H1 (cell line): ENCODE data around the gene KRT7. TPM values are rescaled to one million over a fixed set of nuclear protein-coding genes. Genes with fewer than 3 reads are reported as not detected.

Experiments
- BCL11A ChIP-seq, 2 experiments: IDR thresholded peaks; one replicate each; pipeline ENCODE4 v1.6.1; 2011; ENCODE audit warnings: low read depth in 2 of 2, low read length in 2 of 2, mild to moderate bottlenecking in 2 of 2
- BRCA1 ChIP-seq: IDR thresholded peaks from 2 replicates; pipeline ENCODE4 v1.6.1; 2012; ENCODE audit warnings: low read depth, low read length, improper control_type of control experiment
- EGR1 ChIP-seq: IDR thresholded peaks from 2 replicates; pipeline ENCODE4 v1.6.1; 2011; ENCODE audit warnings: low read depth, low read length, borderline replicate concordance
- RAD21 ChIP-seq, 2 experiments: IDR thresholded peaks in 1 of 2; conservative IDR thresholded peaks in 1 of 2; 2 replicates each; pipeline ENCODE4 v1.6.1; 2011; ENCODE audit warnings: low read depth in 2 of 2, low read length in 2 of 2, improper control_type of control experiment in 1 of 2, inconsistent platforms in 1 of 2, mild to moderate bottlenecking in 1 of 2, moderate library complexity in 1 of 2
- RFX5 ChIP-seq: IDR thresholded peaks from 2 replicates; pipeline ENCODE4 v1.6.1; 2011; ENCODE audit warnings: low read depth, low read length, improper control_type of control experiment, borderline replicate concordance
- TBP ChIP-seq: IDR thresholded peaks from 2 replicates; pipeline ENCODE4 v1.6.1; 2011; ENCODE audit warnings: low read depth, low read length, improper control_type of control experiment
- polyA plus RNA-seq, 7 experiments: library from polyadenylated mRNA; depleted of rRNA in 3 of 7; stranded (reverse) in 5 of 7; unstranded in 2 of 7; fragments of >200 nt in 5 of 7; fragments of 200-250 nt in 2 of 7; gene quantifications; 1 replicate in 5 of 7; 2 replicates in 1 of 7; 4 replicates in 1 of 7; pipeline versions ENCODE4 v1.2.1 to v1.2.3, GENCODE V29; 2011 to 2013; ENCODE audit warnings: missing spikeins in 2 of 7, mixed read lengths in 2 of 7
- total RNA-seq: library from RNA; stranded (reverse); fragmentation: NEBNext Ultra II Directional; extraction: Animal tissue kit (Norgen Biotek cat#: 25700); gene quantifications from 2 replicates; pipeline ENCODE4 v1.2.1, GENCODE V29; 2021
- TF ChIP-seq, protein P1 (sequence below): fragments of 300-600 bp; sonication (generic); IDR thresholded peaks from 2 replicates; pipeline ENCODE4 v1.7.1; 2012; ENCODE audit warnings: low read length, moderate library complexity, mild to moderate bottlenecking, inconsistent platforms; ENCODE audit not compliant: insufficient replicate concordance
- TF ChIP-seq, protein P2 (sequence below): IDR thresholded peaks from 2 replicates; pipeline ENCODE4 v1.6.1; 2011; ENCODE audit warnings: low read length, improper control_type of control experiment

KRT7 gene
- total and polyA plus RNA-seq, 2 of the 8 experiments (the other 6 are each of a cell fraction or from before 2014, with no cell fraction given) = 13.2 to 19.0 TPM

DNA sequence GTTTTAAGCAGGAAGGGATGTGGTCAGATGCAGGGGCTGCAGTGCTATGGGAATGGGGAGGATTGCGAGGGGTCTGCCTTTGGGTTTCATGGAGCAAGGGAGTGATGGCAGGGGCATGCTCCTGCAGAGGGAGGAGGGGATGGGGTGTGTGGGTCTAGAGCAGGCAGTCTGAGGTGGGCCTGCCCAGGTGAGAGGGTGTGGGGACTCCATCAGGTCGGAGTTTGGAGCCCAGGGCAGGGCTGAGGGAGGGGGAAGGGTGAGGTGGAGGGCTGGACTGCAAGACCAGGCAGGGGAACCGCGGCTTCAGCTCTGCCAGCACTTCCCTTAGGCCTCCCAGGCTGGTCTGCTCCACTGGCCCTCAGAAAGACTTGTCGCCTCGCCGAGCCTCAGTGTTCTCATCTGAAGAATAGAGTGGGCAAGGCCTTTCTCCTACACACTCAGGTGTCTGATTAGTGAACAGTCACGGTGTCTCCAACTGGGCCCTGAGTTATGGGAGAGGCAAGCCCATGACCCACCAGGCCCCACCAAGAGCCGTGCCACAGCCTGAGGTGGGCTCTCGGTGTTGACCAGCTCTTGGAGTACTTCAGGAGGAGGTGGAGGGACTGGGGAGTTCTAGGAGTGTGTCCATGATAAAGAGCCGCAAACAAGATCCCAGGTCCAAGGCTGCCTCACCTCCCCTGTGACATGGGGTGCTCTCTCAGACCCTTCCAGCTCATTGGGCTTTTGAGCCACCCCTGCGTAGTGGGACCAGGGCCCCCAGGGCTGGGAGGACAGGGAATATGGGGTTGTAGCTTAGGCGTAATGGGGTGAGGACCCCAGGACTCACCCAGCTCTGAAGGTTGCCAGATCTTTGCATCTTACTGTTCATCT, 21.1 kb upstream of the KRT7 start (continued):
- TF ChIP-seq, protein P1, sequence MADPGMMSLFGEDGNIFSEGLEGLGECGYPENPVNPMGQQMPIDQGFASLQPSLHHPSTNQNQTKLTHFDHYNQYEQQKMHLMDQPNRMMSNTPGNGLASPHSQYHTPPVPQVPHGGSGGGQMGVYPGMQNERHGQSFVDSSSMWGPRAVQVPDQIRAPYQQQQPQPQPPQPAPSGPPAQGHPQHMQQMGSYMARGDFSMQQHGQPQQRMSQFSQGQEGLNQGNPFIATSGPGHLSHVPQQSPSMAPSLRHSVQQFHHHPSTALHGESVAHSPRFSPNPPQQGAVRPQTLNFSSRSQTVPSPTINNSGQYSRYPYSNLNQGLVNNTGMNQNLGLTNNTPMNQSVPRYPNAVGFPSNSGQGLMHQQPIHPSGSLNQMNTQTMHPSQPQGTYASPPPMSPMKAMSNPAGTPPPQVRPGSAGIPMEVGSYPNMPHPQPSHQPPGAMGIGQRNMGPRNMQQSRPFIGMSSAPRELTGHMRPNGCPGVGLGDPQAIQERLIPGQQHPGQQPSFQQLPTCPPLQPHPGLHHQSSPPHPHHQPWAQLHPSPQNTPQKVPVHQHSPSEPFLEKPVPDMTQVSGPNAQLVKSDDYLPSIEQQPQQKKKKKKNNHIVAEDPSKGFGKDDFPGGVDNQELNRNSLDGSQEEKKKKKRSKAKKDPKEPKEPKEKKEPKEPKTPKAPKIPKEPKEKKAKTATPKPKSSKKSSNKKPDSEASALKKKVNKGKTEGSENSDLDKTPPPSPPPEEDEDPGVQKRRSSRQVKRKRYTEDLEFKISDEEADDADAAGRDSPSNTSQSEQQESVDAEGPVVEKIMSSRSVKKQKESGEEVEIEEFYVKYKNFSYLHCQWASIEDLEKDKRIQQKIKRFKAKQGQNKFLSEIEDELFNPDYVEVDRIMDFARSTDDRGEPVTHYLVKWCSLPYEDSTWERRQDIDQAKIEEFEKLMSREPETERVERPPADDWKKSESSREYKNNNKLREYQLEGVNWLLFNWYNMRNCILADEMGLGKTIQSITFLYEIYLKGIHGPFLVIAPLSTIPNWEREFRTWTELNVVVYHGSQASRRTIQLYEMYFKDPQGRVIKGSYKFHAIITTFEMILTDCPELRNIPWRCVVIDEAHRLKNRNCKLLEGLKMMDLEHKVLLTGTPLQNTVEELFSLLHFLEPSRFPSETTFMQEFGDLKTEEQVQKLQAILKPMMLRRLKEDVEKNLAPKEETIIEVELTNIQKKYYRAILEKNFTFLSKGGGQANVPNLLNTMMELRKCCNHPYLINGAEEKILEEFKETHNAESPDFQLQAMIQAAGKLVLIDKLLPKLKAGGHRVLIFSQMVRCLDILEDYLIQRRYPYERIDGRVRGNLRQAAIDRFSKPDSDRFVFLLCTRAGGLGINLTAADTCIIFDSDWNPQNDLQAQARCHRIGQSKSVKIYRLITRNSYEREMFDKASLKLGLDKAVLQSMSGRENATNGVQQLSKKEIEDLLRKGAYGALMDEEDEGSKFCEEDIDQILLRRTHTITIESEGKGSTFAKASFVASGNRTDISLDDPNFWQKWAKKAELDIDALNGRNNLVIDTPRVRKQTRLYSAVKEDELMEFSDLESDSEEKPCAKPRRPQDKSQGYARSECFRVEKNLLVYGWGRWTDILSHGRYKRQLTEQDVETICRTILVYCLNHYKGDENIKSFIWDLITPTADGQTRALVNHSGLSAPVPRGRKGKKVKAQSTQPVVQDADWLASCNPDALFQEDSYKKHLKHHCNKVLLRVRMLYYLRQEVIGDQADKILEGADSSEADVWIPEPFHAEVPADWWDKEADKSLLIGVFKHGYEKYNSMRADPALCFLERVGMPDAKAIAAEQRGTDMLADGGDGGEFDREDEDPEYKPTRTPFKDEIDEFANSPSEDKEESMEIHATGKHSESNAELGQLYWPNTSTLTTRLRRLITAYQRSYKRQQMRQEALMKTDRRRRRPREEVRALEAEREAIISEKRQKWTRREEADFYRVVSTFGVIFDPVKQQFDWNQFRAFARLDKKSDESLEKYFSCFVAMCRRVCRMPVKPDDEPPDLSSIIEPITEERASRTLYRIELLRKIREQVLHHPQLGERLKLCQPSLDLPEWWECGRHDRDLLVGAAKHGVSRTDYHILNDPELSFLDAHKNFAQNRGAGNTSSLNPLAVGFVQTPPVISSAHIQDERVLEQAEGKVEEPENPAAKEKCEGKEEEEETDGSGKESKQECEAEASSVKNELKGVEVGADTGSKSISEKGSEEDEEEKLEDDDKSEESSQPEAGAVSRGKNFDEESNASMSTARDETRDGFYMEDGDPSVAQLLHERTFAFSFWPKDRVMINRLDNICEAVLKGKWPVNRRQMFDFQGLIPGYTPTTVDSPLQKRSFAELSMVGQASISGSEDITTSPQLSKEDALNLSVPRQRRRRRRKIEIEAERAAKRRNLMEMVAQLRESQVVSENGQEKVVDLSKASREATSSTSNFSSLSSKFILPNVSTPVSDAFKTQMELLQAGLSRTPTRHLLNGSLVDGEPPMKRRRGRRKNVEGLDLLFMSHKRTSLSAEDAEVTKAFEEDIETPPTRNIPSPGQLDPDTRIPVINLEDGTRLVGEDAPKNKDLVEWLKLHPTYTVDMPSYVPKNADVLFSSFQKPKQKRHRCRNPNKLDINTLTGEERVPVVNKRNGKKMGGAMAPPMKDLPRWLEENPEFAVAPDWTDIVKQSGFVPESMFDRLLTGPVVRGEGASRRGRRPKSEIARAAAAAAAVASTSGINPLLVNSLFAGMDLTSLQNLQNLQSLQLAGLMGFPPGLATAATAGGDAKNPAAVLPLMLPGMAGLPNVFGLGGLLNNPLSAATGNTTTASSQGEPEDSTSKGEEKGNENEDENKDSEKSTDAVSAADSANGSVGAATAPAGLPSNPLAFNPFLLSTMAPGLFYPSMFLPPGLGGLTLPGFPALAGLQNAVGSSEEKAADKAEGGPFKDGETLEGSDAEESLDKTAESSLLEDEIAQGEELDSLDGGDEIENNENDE = no peak
- no peak for TF ChIP-seq BCL11A (IDR thresholded peaks at IDR 0.05; ENCODE audit: low read depth in 2 of 2, low read length in 2 of 2)
- TF ChIP-seq, protein P2, sequence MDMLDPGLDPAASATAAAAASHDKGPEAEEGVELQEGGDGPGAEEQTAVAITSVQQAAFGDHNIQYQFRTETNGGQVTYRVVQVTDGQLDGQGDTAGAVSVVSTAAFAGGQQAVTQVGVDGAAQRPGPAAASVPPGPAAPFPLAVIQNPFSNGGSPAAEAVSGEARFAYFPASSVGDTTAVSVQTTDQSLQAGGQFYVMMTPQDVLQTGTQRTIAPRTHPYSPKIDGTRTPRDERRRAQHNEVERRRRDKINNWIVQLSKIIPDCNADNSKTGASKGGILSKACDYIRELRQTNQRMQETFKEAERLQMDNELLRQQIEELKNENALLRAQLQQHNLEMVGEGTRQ = no peak
- TF ChIP-seq RFX5 = no peak
- no peak for TF ChIP-seq TBP
- no peak for TF ChIP-seq RAD21 (IDR thresholded peaks at IDR 0.05 in 1 of 2, conservative IDR thresholded peaks at IDR 0.05 in 1 of 2; ENCODE audit: low read depth in 2 of 2, low read length in 2 of 2)
- no peak for TF ChIP-seq BRCA1
- TF ChIP-seq EGR1 = no peak
